Measurements from ENCODE around the gene ACTL9. TPM values are rescaled to one million over a fixed set of nuclear protein-coding genes. Genes with fewer than 3 reads are reported as not detected.

The ACTL9 gene
- total RNA-seq, 1 donor from 2014 or later: not detected

GRCh38 chr19:8673276-8673891, 25.2 kb downstream of the ACTL9 start:
- H4K20me1 ChIP-seq (ENCODE audit: insufficient read depth, low read length): no peaks in the 10 kb centered on the region
- H3K9me3 ChIP-seq (ENCODE audit: insufficient read depth, low read depth, low read length): peaks cover 9% of the 10 kb centered on the region
- DNase-seq (ENCODE audit: low read depth): no peak
- no peak overlapping the region for H3K4me2 ChIP-seq (ENCODE audit: low read length)
- no peak for FAIRE-seq
- no peaks in the 10 kb centered on the region for H3K27me3 ChIP-seq (ENCODE audit: insufficient read depth, low read length)
- TF ChIP-seq EZH2 (IDR thresholded peaks at IDR 0.05; ENCODE audit: insufficient read depth, low read length): no peak
- TF ChIP-seq CTCF (IDR thresholded peaks at IDR 0.05; ENCODE audit: insufficient read depth, low read depth, low read length): no peak
- H3K27ac Mint-ChIP-seq (ENCODE audit: unreplicated experiment): no peak overlapping the region
- no peaks in the 10 kb centered on the region for H3K4me1 Mint-ChIP-seq (ENCODE audit: low read depth, unreplicated experiment)
- H3K4me1 ChIP-seq (ENCODE audit: insufficient read depth, low read length): no peaks in the 10 kb centered on the region
- peaks cover 13% of the 10 kb centered on the region for H3K9me3 Mint-ChIP-seq (ENCODE audit: unreplicated experiment)
- no peaks in the 10 kb centered on the region for H3K27me3 Mint-ChIP-seq (ENCODE audit: low read depth, unreplicated experiment)
- no peaks in the 10 kb centered on the region for H3K36me3 ChIP-seq (ENCODE audit: insufficient read depth, low read length)
- H3K9ac ChIP-seq (ENCODE audit: low read length): no peak overlapping the region
- no peaks in the 10 kb centered on the region for H3K79me2 ChIP-seq (ENCODE audit: insufficient read depth, low read length)
- no peak overlapping the region for H3K27ac ChIP-seq (ENCODE audit: low read depth, low read length)
- H3K4me3 ChIP-seq (ENCODE audit: insufficient read depth, low read depth, low read length): no peak overlapping the region
- H2AFZ ChIP-seq (ENCODE audit: low read depth, low read length): no peak overlapping the region
- no peaks in the 10 kb centered on the region for H3K36me3 Mint-ChIP-seq (ENCODE audit: low read depth, unreplicated experiment)
- no peak overlapping the region for H3K4me3 Mint-ChIP-seq (ENCODE audit: unreplicated experiment)

GRCh38 chr19:8666814-8667405, 31.7 kb downstream of the ACTL9 start:
- Mint-ChIP-seq H3K9me3 (ENCODE audit: unreplicated experiment) (peaks cover 15% of the 10 kb centered on the region), H3K27ac (ENCODE audit: unreplicated experiment) (no peak overlapping the region), H3K27me3 (ENCODE audit: low read depth, unreplicated experiment) (no peaks in the 10 kb centered on the region), H3K4me1 (ENCODE audit: low read depth, unreplicated experiment) (no peaks in the 10 kb centered on the region), H3K4me3 (ENCODE audit: unreplicated experiment) (no peak overlapping the region), H3K36me3 (ENCODE audit: low read depth, unreplicated experiment) (no peaks in the 10 kb centered on the region)
- Histone ChIP-seq H3K4me2 (ENCODE audit: low read length) (no peak overlapping the region), H3K4me3 (ENCODE audit: insufficient read depth, low read depth, low read length) (no peak overlapping the region), H4K20me1 (ENCODE audit: insufficient read depth, low read length) (no peaks in the 10 kb centered on the region), H3K9me3 (ENCODE audit: insufficient read depth, low read depth, low read length) (no peaks in the 10 kb centered on the region), H3K36me3 (ENCODE audit: insufficient read depth, low read length) (no peaks in the 10 kb centered on the region), H2AFZ (ENCODE audit: low read depth, low read length) (no peak overlapping the region), H3K27ac (ENCODE audit: low read depth, low read length) (no peak overlapping the region), H3K27me3 (ENCODE audit: insufficient read depth, low read length) (peaks cover 2% of the 10 kb centered on the region), H3K9ac (ENCODE audit: low read length) (no peak overlapping the region), H3K79me2 (ENCODE audit: insufficient read depth, low read length) (no peaks in the 10 kb centered on the region), H3K4me1 (ENCODE audit: insufficient read depth, low read length) (no peaks in the 10 kb centered on the region)
- no peak for DNase-seq (ENCODE audit: low read depth)
- TF ChIP-seq EZH2 (IDR thresholded peaks at IDR 0.05; ENCODE audit: insufficient read depth, low read length): no peak
- TF ChIP-seq CTCF (IDR thresholded peaks at IDR 0.05; ENCODE audit: insufficient read depth, low read depth, low read length): no peak
- FAIRE-seq: no peak
